Adrenal gland (tissue), 12 donors: ENCODE results near the gene PVALEF. TPM values are rescaled to one million over a fixed set of nuclear protein-coding genes. Genes with fewer than 3 reads are reported as not detected.

Source experiments
- DNase-seq, 7 donors: peaks; one replicate each; pipeline ENCODE4 v3.0.0-alpha.2; 2019 to 2020
- H3K27ac ChIP-seq, 5 donors: fragments of 200-600 bp; sonication (generic) in 4 of 5; 1 replicate in 3 of 5; 2 replicates in 2 of 5; pipeline versions ENCODE4 v1.5.1 to v1.8.0; 2016 to 2020; ENCODE audit warnings: mild to moderate bottlenecking in 1 of 5
- H3K27me3 ChIP-seq: fragments of 200-600 bp; 2 replicates; pipeline ENCODE4 v1.8.0; 2021
- H3K36me3 ChIP-seq, 2 donors: fragments of 200-600 bp; replicated peaks in 1 of 2; 1 replicate in 1 of 2; 2 replicates in 1 of 2; pipeline versions ENCODE4 v1.5.1 to v1.8.0; 2018 to 2022
- H3K4me1 ChIP-seq, 2 donors: fragments of 200-600 bp; replicated peaks in 1 of 2; 1 replicate in 1 of 2; 2 replicates in 1 of 2; pipeline versions ENCODE4 v1.5.1 to v1.8.0; 2018 to 2021
- H3K4me3 ChIP-seq, 4 donors: fragments of 200-600 bp; sonication (generic) in 3 of 4; one replicate each; pipeline ENCODE4 v1.5.1; 2016 to 2018
- H3K9me3 ChIP-seq, 3 donors: fragments of 200-600 bp; sonication (generic) in 1 of 3; replicated peaks in 1 of 3; 1 replicate in 2 of 3; 2 replicates in 1 of 3; pipeline versions ENCODE4 v1.5.1 to v1.8.0; 2016 to 2021
- POLR2A ChIP-seq, 2 donors: fragments of 450-650 bp; IDR thresholded peaks; one replicate each; pipeline ENCODE4 v1.6.1; 2017; ENCODE audit warnings: antibody characterized with exemption in 2 of 2, mild to moderate bottlenecking in 2 of 2, moderate library complexity in 1 of 2
- WGBS, 4 donors: extraction: QIAGEN DNeasy Blood & Tissue Kit in 2 of 4; methylation state at CpG; one replicate each; pipeline versions ENCODE4 v1.1.5 to v1.1.7; 2013 to 2017; 5-methylcytosine and 5-hydroxymethylcytosine counted together
- intact Hi-C, 2 donors: fragments of 100-400 bp; cut with DNase I; formaldehyde crosslinking; loops; one replicate each; pipeline versions ENCODE4 v1.14.1 to v1.15.0; 2022 to 2023
- polyA plus RNA-seq, 3 donors: library from polyadenylated mRNA; stranded (reverse); fragments of 200-250 nt in 2 of 3; fragments of 350-450 nt in 1 of 3; fragmentation: Illumina TruSeq in 1 of 3; extraction: RNeasy Lipid Tissue Mini Kit (QIAGEN cat#74804) in 1 of 3; gene quantifications; one replicate each; pipeline ENCODE4 v1.2.3, GENCODE V29; 2013 to 2014
- total RNA-seq, 9 donors: library from RNA; depleted of rRNA in 4 of 9; stranded (reverse); fragments of >200 nt in 4 of 9; fragments of 120-200 nt in 1 of 9; fragmentation: NEBNext Ultra II Directional in 1 of 9; extraction: Animal tissue kit (Norgen Biotek cat#: 25700) in 1 of 9; gene quantifications; one replicate each; pipeline versions ENCODE4 v1.1.0 to v1.2.4, GENCODE V29; 2013 to 2023
- TF ChIP-seq, protein P1 (sequence below), 6 experiments: fragments of 450-650 bp in 4 of 6; fragments of 200-600 bp in 2 of 6; sonication (generic) in 1 of 6; IDR thresholded peaks; 1 replicate in 5 of 6; 2 replicates in 1 of 6; pipeline versions ENCODE4 v1.5.1 to v1.8.0; 2016 to 2021; ENCODE audit warnings: antibody characterized with exemption in 6 of 6, mild to moderate bottlenecking in 2 of 6, moderate library complexity in 1 of 6
- donor health status: healthy with polysubstance abuse.
- donor health status: Bipolar disorder and iron deficiency.
- donor health status: DM: yes; HTN: yes; CAD: no.
- donor health status: DM: no; HTN: no; CAD: no.
- donor health status: DM: no; HTN: no; CAD: no.
- donor health status: DM: yes; HTN: yes; CAD: no.

The PVALEF gene
- total and polyA plus RNA-seq, 12 donors, result not detected

DNA sequence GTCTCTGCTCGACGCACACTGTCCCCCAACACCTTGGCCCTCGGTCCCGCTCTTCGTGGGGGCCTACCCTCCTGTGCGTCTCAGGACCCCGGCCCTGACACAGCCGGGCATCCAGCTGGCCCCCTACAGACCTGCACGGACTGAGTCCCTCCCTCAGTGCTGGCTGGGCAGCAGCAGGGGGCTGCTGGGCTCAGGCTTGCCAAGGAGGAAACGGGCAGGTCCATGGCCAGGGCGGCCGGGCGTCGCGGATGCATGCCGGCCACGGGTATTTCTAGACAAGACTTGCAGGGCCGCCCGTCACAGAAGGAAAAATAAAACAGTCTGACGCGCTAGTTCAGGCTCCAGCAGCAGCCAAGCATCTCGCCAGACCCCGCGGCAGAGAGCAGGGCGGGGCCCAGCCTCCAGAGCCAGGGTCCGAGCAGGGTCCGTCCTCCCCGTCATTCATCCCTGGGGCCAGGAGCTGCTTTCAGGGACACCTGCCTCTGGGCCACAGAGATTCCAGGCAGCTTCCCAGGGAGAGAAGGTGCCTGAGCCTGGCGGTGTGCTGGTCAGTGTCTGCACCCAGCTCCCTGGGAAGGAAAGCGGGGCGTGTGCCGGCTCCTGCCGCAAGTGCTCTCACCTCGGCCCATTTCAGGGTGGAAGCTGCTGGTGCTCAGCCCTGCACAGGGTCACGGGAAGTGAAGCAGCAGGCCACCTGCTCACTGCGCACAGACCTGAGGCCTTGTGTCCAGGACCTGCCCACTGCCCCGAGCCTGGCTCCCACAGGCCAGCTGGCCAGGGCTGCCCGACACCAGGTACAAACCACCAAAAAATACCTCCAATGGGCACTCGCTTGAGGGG, 7.2 kb upstream of the PVALEF start:
- Histone ChIP-seq H3K4me3 (no peak overlapping the region), H3K36me3 (no peaks in the 10 kb centered on the region), H3K4me1 (peaks cover 7 to 17% of the 10 kb centered on the region in 2 donors), H3K27ac (no peak overlapping the region), H3K9me3 (no peaks in the 10 kb centered on the region), H3K27me3 (no peaks in the 10 kb centered on the region)
- TF ChIP-seq, protein P1, sequence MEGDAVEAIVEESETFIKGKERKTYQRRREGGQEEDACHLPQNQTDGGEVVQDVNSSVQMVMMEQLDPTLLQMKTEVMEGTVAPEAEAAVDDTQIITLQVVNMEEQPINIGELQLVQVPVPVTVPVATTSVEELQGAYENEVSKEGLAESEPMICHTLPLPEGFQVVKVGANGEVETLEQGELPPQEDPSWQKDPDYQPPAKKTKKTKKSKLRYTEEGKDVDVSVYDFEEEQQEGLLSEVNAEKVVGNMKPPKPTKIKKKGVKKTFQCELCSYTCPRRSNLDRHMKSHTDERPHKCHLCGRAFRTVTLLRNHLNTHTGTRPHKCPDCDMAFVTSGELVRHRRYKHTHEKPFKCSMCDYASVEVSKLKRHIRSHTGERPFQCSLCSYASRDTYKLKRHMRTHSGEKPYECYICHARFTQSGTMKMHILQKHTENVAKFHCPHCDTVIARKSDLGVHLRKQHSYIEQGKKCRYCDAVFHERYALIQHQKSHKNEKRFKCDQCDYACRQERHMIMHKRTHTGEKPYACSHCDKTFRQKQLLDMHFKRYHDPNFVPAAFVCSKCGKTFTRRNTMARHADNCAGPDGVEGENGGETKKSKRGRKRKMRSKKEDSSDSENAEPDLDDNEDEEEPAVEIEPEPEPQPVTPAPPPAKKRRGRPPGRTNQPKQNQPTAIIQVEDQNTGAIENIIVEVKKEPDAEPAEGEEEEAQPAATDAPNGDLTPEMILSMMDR (IDR thresholded peaks at IDR 0.05), result no peak
- TF ChIP-seq POLR2A (IDR thresholded peaks at IDR 0.05), result no peak
- 91 to 94% (median 93%) methylated on average over 11 to 39 of the region's 39 CpGs for WGBS, 4 donors
- DNase-seq, result no peak
- intact Hi-C loops, result no loop called here

DNA sequence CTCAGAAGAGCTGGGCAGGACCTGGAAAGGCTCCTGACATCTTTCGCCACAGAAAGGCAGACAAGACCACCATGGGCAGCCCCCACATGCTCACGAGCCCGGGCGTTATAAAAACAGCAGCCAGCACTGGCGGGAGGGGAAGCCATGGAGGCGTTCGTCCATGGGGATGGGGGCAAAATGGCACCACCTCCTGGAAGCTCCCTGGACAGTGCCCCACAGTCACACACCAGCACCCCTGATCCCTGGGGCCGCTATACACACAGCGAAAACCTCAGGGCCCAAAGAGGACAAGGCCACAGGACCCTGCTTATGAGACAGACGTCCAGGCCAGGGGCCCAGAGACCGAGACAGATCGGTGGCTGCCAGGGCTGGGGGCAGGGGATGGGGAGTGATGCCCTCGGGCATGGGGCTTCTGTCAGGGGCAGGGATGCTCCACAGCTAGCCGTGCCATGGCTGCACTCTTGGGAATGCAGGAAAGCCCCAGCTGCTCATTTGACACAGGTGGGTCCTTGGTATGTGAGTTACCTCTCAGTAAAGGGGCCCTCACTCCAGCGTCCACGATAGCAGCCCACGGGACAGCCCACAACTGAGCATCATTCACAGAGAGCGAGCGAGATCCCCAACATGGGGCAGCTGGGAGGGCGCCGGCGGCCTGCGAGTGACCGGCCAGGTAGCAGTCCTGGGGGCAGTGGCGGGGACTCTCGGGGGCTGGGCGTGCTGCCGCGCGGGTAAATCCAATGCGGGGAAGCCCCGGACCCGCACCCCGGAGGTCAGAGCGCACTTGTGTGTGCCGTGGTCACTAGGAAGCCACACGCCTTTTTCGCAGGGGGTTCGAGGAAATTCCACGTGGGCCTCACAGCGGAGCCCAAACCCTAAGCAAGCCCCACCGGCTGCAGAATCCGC, 6.4 kb upstream of the PVALEF start:
- peaks cover 7 to 17% of the 10 kb centered on the region in 2 donors for H3K4me1 ChIP-seq
- WGBS, 4 donors, result 90 to 97% (median 91%) methylated on average over 15 to 43 of the region's 43 CpGs
- no peak overlapping the region for H3K27ac ChIP-seq
- H3K4me3 ChIP-seq, result no peak overlapping the region
- no peaks in the 10 kb centered on the region for H3K36me3 ChIP-seq
- TF ChIP-seq, protein P1 (IDR thresholded peaks at IDR 0.05), result no peak
- DNase-seq, result peak in 1 of 7 donors; percentile 7
- intact Hi-C loops, result no loop called here
- H3K9me3 ChIP-seq, result no peaks in the 10 kb centered on the region
- no peaks in the 10 kb centered on the region for H3K27me3 ChIP-seq

DNA sequence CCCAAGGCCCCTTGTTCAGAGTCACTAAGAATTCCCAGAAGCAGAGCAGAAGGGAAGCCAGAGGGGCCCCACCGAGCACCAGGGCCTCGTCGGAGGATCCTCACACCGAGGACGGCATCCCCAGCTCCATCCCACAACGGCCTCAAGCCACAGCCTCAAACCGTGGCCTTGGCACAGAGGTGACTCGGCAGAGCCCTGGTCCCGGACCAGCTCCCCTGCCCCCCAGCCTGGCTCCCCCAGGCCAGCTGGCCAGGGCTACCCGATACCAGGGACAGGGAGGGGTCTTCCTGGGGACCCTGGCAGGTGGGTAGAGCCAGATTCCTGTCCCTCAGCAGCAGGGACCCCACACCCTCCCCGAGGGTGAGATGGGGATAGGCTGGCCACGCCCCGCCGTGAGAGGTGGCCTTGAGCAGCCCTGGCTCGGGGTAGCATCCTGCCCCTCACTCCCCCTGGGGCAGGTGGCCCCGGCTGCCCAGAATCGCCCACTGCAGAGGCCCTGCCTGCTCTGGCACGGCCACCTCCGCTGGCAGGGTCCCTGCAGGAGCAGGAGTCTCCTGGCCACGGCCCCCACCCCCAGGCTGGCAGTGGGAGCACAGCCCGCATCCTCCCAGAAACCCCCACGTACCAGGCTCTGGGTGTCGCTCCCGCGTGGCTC, 5.6 kb upstream of the PVALEF start:
- WGBS, 4 donors, result 27 to 35% (median 31%) methylated on average over 12 to 25 of the region's 25 CpGs; no CpG with 5 or more reads in 1 of the 4 donors
- Histone ChIP-seq H3K27ac (peak overlapping the region in 2 of 5 donors; percentile 30 to 66), H3K36me3 (no peaks in the 10 kb centered on the region), H3K27me3 (no peaks in the 10 kb centered on the region), H3K4me3 (peak overlapping the region in 2 of 4 donors; percentile 26 to 55), H3K4me1 (peaks cover 7 to 17% of the 10 kb centered on the region in 2 donors), H3K9me3 (no peaks in the 10 kb centered on the region)
- intact Hi-C loops, result no loop called here
- TF ChIP-seq, protein P1 (IDR thresholded peaks at IDR 0.05), result no peak
- no peak for TF ChIP-seq POLR2A (IDR thresholded peaks at IDR 0.05)
- peak in 2 of 7 donors; percentile 21 to 27 for DNase-seq
